Measurements from ENCODE around the gene PRADC1.
"Not testable (repeated sequence)": the region's sequence is repeated elsewhere in the genome, so short reads cannot be mapped to it uniquely, and the experiment has no call there.

The PRADC1 gene

GRCh38 chr2:73264783-73265182 is 31.7 kb upstream of the PRADC1 start:
- Histone ChIP-seq H3K36me3 (no peaks in the 10 kb centered on the region), H3K9me3 (no peaks in the 10 kb centered on the region), H3K27me3 (no peaks in the 10 kb centered on the region), H3K4me3 (ENCODE audit: low read depth, low read length) (no peak overlapping the region), H3K4me1 (no peaks in the 10 kb centered on the region)
- no peak for TF ChIP-seq CTCF (IDR thresholded peaks at IDR 0.05; ENCODE audit: low read depth, low read length)
- no peak for DNase-seq

- DNase-seq: no peak
- no peak for TF ChIP-seq CTCF (IDR thresholded peaks at IDR 0.05; ENCODE audit: low read depth, low read length)
- H3K4me1 ChIP-seq: no peaks in the 10 kb centered on the region
- no peak overlapping the region for H3K4me3 ChIP-seq (ENCODE audit: low read depth, low read length)
- H3K9me3 ChIP-seq: no peaks in the 10 kb centered on the region
- no peaks in the 10 kb centered on the region for H3K27me3 ChIP-seq
- no peaks in the 10 kb centered on the region for H3K36me3 ChIP-seq
Observed at GRCh38 chr2:73264332-73264606, 31.2 kb upstream of the PRADC1 start.

GRCh38 chr2:73263540-73264331 is 30.7 kb upstream of the PRADC1 start:
- Histone ChIP-seq H3K4me3 (ENCODE audit: low read depth, low read length) (no peak overlapping the region), H3K27me3 (no peaks in the 10 kb centered on the region), H3K4me1 (no peaks in the 10 kb centered on the region), H3K9me3 (no peaks in the 10 kb centered on the region), H3K36me3 (no peaks in the 10 kb centered on the region)
- TF ChIP-seq CTCF (IDR thresholded peaks at IDR 0.05; ENCODE audit: low read depth, low read length): no peak
- DNase-seq: no peak

- DNase-seq; H3K4me1 ChIP-seq; H3K36me3 ChIP-seq; H3K27me3 ChIP-seq; H3K4me3 ChIP-seq (ENCODE audit: low read depth, low read length); H3K9me3 ChIP-seq: not testable (repeated sequence)
Observed at GRCh38 chr2:73262691-73263429, 29.8 kb upstream of the PRADC1 start.

- no peaks in the 10 kb centered on the region for H3K9me3 ChIP-seq
- H3K36me3 ChIP-seq: no peaks in the 10 kb centered on the region
- no peaks in the 10 kb centered on the region for H3K4me1 ChIP-seq
- no peaks in the 10 kb centered on the region for H3K27me3 ChIP-seq
- DNase-seq: no peak
- H3K4me3 ChIP-seq (ENCODE audit: low read depth, low read length): no peak overlapping the region
- TF ChIP-seq CTCF (IDR thresholded peaks at IDR 0.05; ENCODE audit: low read depth, low read length): no peak
Observed at GRCh38 chr2:73262108-73262651, 29.1 kb upstream of the PRADC1 start.

- peak; percentile 50 for TF ChIP-seq CTCF (IDR thresholded peaks at IDR 0.05; ENCODE audit: low read depth, low read length)
- DNase-seq: peak; percentile 54
- no peaks in the 10 kb centered on the region for H3K36me3 ChIP-seq
Observed at GRCh38 chr2:73260338-73260984, 27.4 kb upstream of the PRADC1 start.

More at GRCh38 chr2:73260338-73260984, 27.4 kb upstream of the PRADC1 start:
- no peaks in the 10 kb centered on the region for H3K27me3 ChIP-seq
- no peaks in the 10 kb centered on the region for H3K9me3 ChIP-seq
- no peak overlapping the region for H3K4me3 ChIP-seq (ENCODE audit: low read depth, low read length)
- no peaks in the 10 kb centered on the region for H3K4me1 ChIP-seq
